SU-DHL-6 (cell line): ENCODE measurements around the gene HMHB1.
A peak's percentile ranks its signal among the peaks of the same experiment; 100 is the strongest.

Experiments
- H2AFZ ChIP-seq: fragments of 200-600 bp; sonication (generic); 2 replicates; pipeline ENCODE4 v1.6.1; 2014; ENCODE audit warnings: low read depth, mild to moderate bottlenecking, moderate library complexity, mixed read lengths, antibody characterized with exemption, low read length; ENCODE audit not compliant: severe bottlenecking
- H3F3A ChIP-seq: fragments of 200-600 bp; shearing (Covaris generic); 2 replicates; pipeline ENCODE4 v1.6.0; 2016; ENCODE audit warnings: antibody characterized with exemption, mild to moderate bottlenecking; ENCODE audit not compliant: insufficient read depth
- H3K27ac ChIP-seq: fragments of 200-600 bp; sonication (generic); 2 replicates; pipeline ENCODE4 v1.5.1; 2016; ENCODE audit warnings: low read depth, mild to moderate bottlenecking, low read length, moderate library complexity, mixed read lengths
- H3K27me3 ChIP-seq: fragments of 200-600 bp; sonication (generic), shearing (Covaris generic); 2 replicates; pipeline ENCODE4 v1.6.0; 2014; ENCODE audit warnings: mild to moderate bottlenecking, low read length
- H3K36me3 ChIP-seq: fragments of 200-600 bp; sonication (generic); 2 replicates; pipeline ENCODE4 v1.6.1; 2014; ENCODE audit warnings: mild to moderate bottlenecking, low read length, mixed read lengths
- H3K4me2 ChIP-seq: fragments of 300-600, 200-600 bp; shearing (Covaris generic), sonication (generic); 2 replicates; pipeline ENCODE4 v1.6.0; 2014; ENCODE audit warnings: low read length, low read depth, mild to moderate bottlenecking; ENCODE audit not compliant: poor library complexity, severe bottlenecking
- H3K4me3 ChIP-seq: fragments of 200-600 bp; sonication (generic); 2 replicates; pipeline ENCODE4 v1.5.1; 2014; ENCODE audit warnings: antibody characterized with exemption, low read length, mild to moderate bottlenecking, mixed read lengths; ENCODE audit not compliant: insufficient read depth, poor library complexity, severe bottlenecking
- H3K79me2 ChIP-seq: fragments of 200-600 bp; sonication (generic); 2 replicates; pipeline ENCODE4 v1.6.1; 2014; ENCODE audit warnings: mild to moderate bottlenecking, low read length, moderate library complexity; ENCODE audit not compliant: insufficient read depth
- H3K9ac ChIP-seq: fragments of 200-600 bp; sonication (generic); 2 replicates; pipeline ENCODE4 v1.7.0; 2014; ENCODE audit warnings: mild to moderate bottlenecking, low read length
- H3K9me2 ChIP-seq: fragments of 200-600 bp; sonication (generic); replicated peaks from 2 replicates; pipeline ENCODE4 v1.6.1; 2014; ENCODE audit warnings: low read length; ENCODE audit not compliant: insufficient read depth
- H3K9me3 ChIP-seq: fragments of 200-600 bp; sonication (generic); 2 replicates; pipeline ENCODE4 v1.6.1; 2014; ENCODE audit warnings: low read length, mixed read lengths; ENCODE audit not compliant: insufficient read depth
- H4K20me1 ChIP-seq: fragments of 200-600 bp; sonication (generic); 2 replicates; pipeline ENCODE4 v1.6.1; 2014; ENCODE audit warnings: low read depth, mild to moderate bottlenecking, antibody characterized with exemption, low read length, moderate library complexity, mixed read lengths
- CTCF ChIP-seq: fragments of 200-600 bp; sonication (generic); IDR thresholded peaks from one replicate; pipeline ENCODE4 v1.5.1; 2017; ENCODE audit warnings: antibody characterized with exemption, mild to moderate bottlenecking, low read length, moderate library complexity; ENCODE audit not compliant: insufficient read depth, poor library complexity, severe bottlenecking
- EZH2phosphoT487 ChIP-seq: fragments of 200-600 bp; sonication (generic), shearing (Covaris generic); conservative IDR thresholded peaks from 2 replicates; pipeline ENCODE4 v1.6.1; 2018; ENCODE audit warnings: mild to moderate bottlenecking, antibody characterized with exemption, low read length, moderate library complexity, mixed read lengths

The HMHB1 gene

GRCh38 chr5:143820451-143820850, 8.5 kb downstream of the HMHB1 start:
- no peak for TF ChIP-seq EZH2phosphoT487
- Histone ChIP-seq H3K4me2 (no peak overlapping the region), H3K9me3 (no peaks in the 10 kb centered on the region), H2AFZ (no peak overlapping the region), H3K79me2 (no peaks in the 10 kb centered on the region), H3K36me3 (no peaks in the 10 kb centered on the region), H4K20me1 (no peaks in the 10 kb centered on the region), H3K27ac (no peak overlapping the region), H3K27me3 (no peaks in the 10 kb centered on the region), H3F3A (no peaks in the 10 kb centered on the region), H3K4me3 (no peak overlapping the region), H3K9me2 (no peaks in the 10 kb centered on the region; the same call in 1 of the 2 replicates), H3K9ac (no peak overlapping the region)

DNA sequence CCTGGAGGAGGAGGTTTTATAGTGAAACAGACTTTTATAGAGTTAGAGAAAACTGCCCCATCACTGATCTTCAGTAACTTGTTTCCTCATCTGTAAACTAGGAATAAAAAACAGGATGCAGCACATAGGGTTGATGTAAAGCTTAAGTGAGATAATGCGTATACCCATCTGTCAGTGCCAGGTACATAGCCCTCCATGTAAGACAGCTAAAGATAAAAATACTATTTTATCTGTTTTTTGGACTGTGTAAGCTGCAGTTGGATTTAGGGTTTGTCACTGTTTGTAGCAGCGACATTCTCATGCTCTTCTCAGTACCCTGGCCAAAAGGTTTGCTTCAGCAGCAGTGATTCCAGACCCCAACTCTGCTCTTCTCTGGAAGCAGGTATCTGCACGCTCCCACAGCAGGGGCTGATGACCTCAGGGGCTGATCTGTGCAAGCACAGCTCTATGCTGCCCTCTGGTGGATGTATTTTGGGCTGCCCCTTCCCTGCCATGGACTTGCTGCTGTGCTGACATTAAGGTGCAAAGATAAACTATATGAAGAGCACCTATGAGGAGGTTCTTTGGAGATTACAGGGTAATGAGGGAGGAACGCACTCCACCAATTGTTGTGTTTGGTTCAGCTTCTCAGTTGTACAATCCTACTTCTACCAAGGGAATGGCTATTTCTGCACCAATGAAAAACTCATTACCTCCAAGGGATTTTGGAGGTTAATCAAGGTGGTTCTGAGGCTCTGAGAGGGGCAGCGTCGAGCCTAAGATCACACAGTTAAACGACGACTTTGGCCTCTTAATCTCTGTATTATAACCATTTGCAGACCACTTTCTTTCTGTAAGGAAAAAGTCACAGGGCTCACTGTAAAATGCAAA, 13.1 kb downstream of the HMHB1 start:
- peak; percentile 89 for TF ChIP-seq CTCF
- no peak for TF ChIP-seq EZH2phosphoT487
- Histone ChIP-seq H3K27ac (no peak overlapping the region), H2AFZ (peak overlapping the region; percentile 37), H3K9me3 (no peaks in the 10 kb centered on the region), H4K20me1 (no peaks in the 10 kb centered on the region), H3F3A (no peaks in the 10 kb centered on the region), H3K27me3 (no peaks in the 10 kb centered on the region), H3K9me2 (no peaks in the 10 kb centered on the region), H3K36me3 (no peaks in the 10 kb centered on the region), H3K4me3 (no peak overlapping the region), H3K4me2 (no peak overlapping the region), H3K79me2 (no peaks in the 10 kb centered on the region), H3K9ac (no peak overlapping the region)

DNA sequence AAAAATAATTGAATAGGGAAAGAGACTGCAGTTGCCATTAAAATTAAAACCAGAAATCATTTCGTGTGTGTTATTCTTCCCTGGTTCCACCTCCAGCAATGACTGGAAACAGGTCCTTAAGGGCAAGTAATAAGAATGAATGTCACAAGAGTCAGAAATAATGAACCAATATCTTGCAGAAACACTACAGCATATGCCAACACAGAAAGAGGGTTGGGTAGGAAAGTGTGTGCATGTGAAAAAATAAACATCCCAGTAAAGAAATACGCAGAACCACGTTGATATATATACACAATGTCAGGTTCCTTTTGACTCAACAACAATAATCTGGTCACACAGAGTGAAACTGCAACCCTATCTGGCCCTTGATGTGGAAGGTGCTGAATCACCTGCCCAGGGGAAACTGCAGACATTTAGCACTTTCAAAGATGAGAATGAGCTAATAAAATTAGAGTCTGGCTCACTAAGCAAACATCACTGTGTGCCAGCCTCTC, 15.0 kb downstream of the HMHB1 start:
- TF ChIP-seq CTCF (no peak), EZH2phosphoT487 (no peak)
- H3K36me3 ChIP-seq: no peaks in the 10 kb centered on the region
- H3K27me3 ChIP-seq: no peaks in the 10 kb centered on the region
- no peak overlapping the region for H3K27ac ChIP-seq
- H3K9ac ChIP-seq: no peak overlapping the region
- no peak overlapping the region for H2AFZ ChIP-seq
- H3K4me3 ChIP-seq: no peak overlapping the region
- H3F3A ChIP-seq: no peaks in the 10 kb centered on the region
- H4K20me1 ChIP-seq: no peaks in the 10 kb centered on the region
- H3K4me2 ChIP-seq: no peak overlapping the region
- H3K9me2 ChIP-seq: no peaks in the 10 kb centered on the region
- H3K79me2 ChIP-seq: no peaks in the 10 kb centered on the region
- no peaks in the 10 kb centered on the region for H3K9me3 ChIP-seq

- Histone ChIP-seq H3K36me3 (no peaks in the 10 kb centered on the region), H3K9me3 (no peaks in the 10 kb centered on the region), H3K9ac (no peak overlapping the region), H3K4me3 (no peak overlapping the region), H3K27me3 (no peaks in the 10 kb centered on the region), H2AFZ (no peak overlapping the region), H3K79me2 (no peaks in the 10 kb centered on the region), H3F3A (no peaks in the 10 kb centered on the region), H3K9me2 (no peaks in the 10 kb centered on the region), H3K4me2 (no peak overlapping the region), H4K20me1 (no peaks in the 10 kb centered on the region), H3K27ac (no peak overlapping the region)
- no peak for TF ChIP-seq CTCF
- TF ChIP-seq EZH2phosphoT487: no peak
Measured at GRCh38 chr5:143828710-143829109, 16.7 kb downstream of the HMHB1 start.
